ENCODE results near the gene MOV10. TPM values are rescaled to one million over a fixed set of nuclear protein-coding genes. Genes with fewer than 3 reads are reported as not detected.

The MOV10 gene
- total and polyA plus RNA-seq, 2 of the 8 experiments (the other 6 are each of a cell fraction or from before 2014, with no cell fraction given) = 57.3 to 109 TPM

GRCh38 chr1:112646225-112646624, 28.2 kb upstream of the MOV10 start:
- ChIA-PET POLR2A (ENCODE audit: partially characterized antibody) (interaction anchor here (0.9 kb wide), 1 partner anchor 212 kb away, joined by 3 read pairs; no protein-coding TSS in a partner anchor), CTCF (ENCODE audit: partially characterized antibody) (interaction anchor here (0.7 kb wide), 2 partner anchors 18 to 255 kb away, joined by 3 read pairs; no protein-coding TSS in a partner anchor)
- Histone ChIP-seq H3K36me3 (ENCODE audit: control insufficient read depth in 2 of 4, insufficient read depth in 4 of 4, low read length in 3 of 4) (peaks cover 0 to 35% (median 10%) of the 10 kb centered on the region in 4 experiments; a peak in 6 of 8 replicates), H2BK120ac (replicated peaks; ENCODE audit: low read depth, low read length) (no peak overlapping the region), H3K4me3 (ENCODE audit: extremely low read depth in 1 of 4, insufficient read depth in 2 of 4, low read depth in 3 of 4, low read length in 4 of 4) (no peak overlapping the region), H3K4ac (replicated peaks; ENCODE audit: insufficient read length, low read depth, low read length) (no peak overlapping the region), H3K23ac (ENCODE audit: insufficient read length) (no peak overlapping the region), H3K23me2 (ENCODE audit: low read depth, low read length) (no peaks in the 10 kb centered on the region), H2AFZ (ENCODE audit: low read length) (no peak overlapping the region), H4K91ac (replicated peaks; ENCODE audit: insufficient read length, low read length) (no peak overlapping the region), H3K79me1 (ENCODE audit: low read depth, low read length) (peaks cover 6% of the 10 kb centered on the region), H2BK5ac (ENCODE audit: low read depth, low read length) (no peak overlapping the region), H3K79me2 (ENCODE audit: control insufficient read depth in 1 of 2, insufficient read depth in 2 of 2, low read length in 2 of 2) (peaks cover 8 to 54% of the 10 kb centered on the region in 2 experiments; a peak in 3 of 4 replicates), H4K5ac (ENCODE audit: insufficient read length, low read depth, low read length) (no peak overlapping the region), H3K56ac (replicated peaks; ENCODE audit: insufficient read length, low read depth, low read length) (no peak overlapping the region), H4K8ac (ENCODE audit: extremely low read depth, insufficient read depth, low read length) (no peak overlapping the region), H2BK15ac (ENCODE audit: low read length) (no peak overlapping the region), H2BK12ac (ENCODE audit: low read depth, low read length) (no peak overlapping the region), H3K4me2 (ENCODE audit: insufficient read depth in 1 of 2, low read depth in 2 of 2, low read length in 2 of 2) (no peak overlapping the region), H2AK5ac (ENCODE audit: low read depth, low read length) (no peak overlapping the region), H4K20me1 (replicated peaks in 1 of 2; ENCODE audit: control insufficient read depth in 1 of 2, insufficient read depth in 2 of 2, low read length in 2 of 2) (peaks cover 0 to 3% of the 10 kb centered on the region in 2 experiments), H3K14ac (ENCODE audit: insufficient read length) (no peak overlapping the region), H3K9me3 (ENCODE audit: insufficient read depth in 2 of 2, low read depth in 1 of 2, low read length in 1 of 2) (no peaks in the 10 kb centered on the region), H2BK20ac (ENCODE audit: low read length) (no peak overlapping the region), H3K18ac (ENCODE audit: extremely low read depth, low read length) (no peak overlapping the region), H3K4me1 (replicated peaks in 1 of 4; ENCODE audit: control insufficient read depth in 3 of 4, insufficient read depth in 4 of 4, low read length in 3 of 4) (no peaks in the 10 kb centered on the region), H3K27ac (ENCODE audit: low read depth, low read length) (no peak overlapping the region), H3K9ac (replicated peaks in 1 of 4; ENCODE audit: extremely low read depth in 1 of 4, low read depth in 3 of 4, low read length in 3 of 4) (no peak overlapping the region), H3K27me3 (replicated peaks in 1 of 4; ENCODE audit: control insufficient read depth in 3 of 4, extremely low read depth in 1 of 4, insufficient read depth in 3 of 4, low read length in 3 of 4) (no peaks in the 10 kb centered on the region)
- WGBS, 2 experiments (ENCODE audit: extremely low coverage in 1 of 2, insufficient coverage in 1 of 2, insufficient read length in 1 of 2, insufficient replicate concordance in 2 of 2, low coverage in 1 of 2, low lambda C conversion rate in 2 of 2, missing lambda C conversion rate in 1 of 2) = 94% methylated on average over 4 of the region's 4 CpGs; no CpG with 5 or more reads in 1 of the 2 experiments
- TF ChIP-seq SIX5 (IDR thresholded peaks at IDR 0.05; ENCODE audit: low read depth, low read length) (no peak), TEAD4 (IDR thresholded peaks at IDR 0.05; ENCODE audit: low read depth, low read length) (no peak), SRF (IDR thresholded peaks at IDR 0.05; ENCODE audit: low read depth, low read length) (no peak), EZH2 (IDR thresholded peaks at IDR 0.05; ENCODE audit: low read depth, low read length, severe bottlenecking) (no peak), ZNF274 (IDR thresholded peaks at IDR 0.05; ENCODE audit: borderline replicate concordance, extremely low read depth, low read length) (no peak), USF2 (IDR thresholded peaks at IDR 0.05; ENCODE audit: low read length) (no peak), CBX5 (IDR thresholded peaks at IDR 0.05; ENCODE audit: low read depth, low read length) (no peak), BRCA1 (IDR thresholded peaks at IDR 0.05; ENCODE audit: low read depth, low read length) (no peak), TAF1 (IDR thresholded peaks at IDR 0.05; ENCODE audit: low read depth, low read length) (no peak), RAD21 (IDR thresholded peaks at IDR 0.05 in 1 of 2, conservative IDR thresholded peaks at IDR 0.05 in 1 of 2; ENCODE audit: low read depth in 2 of 2, low read length in 2 of 2) (no peak), ATF3 (IDR thresholded peaks at IDR 0.05; ENCODE audit: insufficient read depth, low read depth, low read length) (no peak), CTBP2 (IDR thresholded peaks at IDR 0.05; ENCODE audit: borderline replicate concordance, insufficient read depth, insufficient read length, low read length) (no peak)
- FAIRE-seq = no peak
- DNase-seq (ENCODE audit: low read depth in 1 of 2, low spot score in 2 of 2) = no peak
